Mucosa of stomach (tissue), 1 donor: ENCODE results near the gene UBL4B.

ENCODE experiments used
- H3K27me3 ChIP-seq: one replicate; pipeline ENCODE4 v1.7.0; 2013; ENCODE audit warnings: mild to moderate bottlenecking, low read length; ENCODE audit not compliant: control insufficient read depth, insufficient read depth
- H3K36me3 ChIP-seq: one replicate; pipeline ENCODE4 v1.7.0; 2013; ENCODE audit warnings: low read length; ENCODE audit not compliant: control insufficient read depth, insufficient read depth
- H3K4me1 ChIP-seq: one replicate; pipeline ENCODE4 v1.7.0; 2013; ENCODE audit warnings: mild to moderate bottlenecking, low read length; ENCODE audit not compliant: control insufficient read depth, insufficient read depth
- H3K4me3 ChIP-seq: one replicate; pipeline ENCODE4 v1.7.0; 2013; ENCODE audit warnings: low read length
- H3K9ac ChIP-seq: one replicate; pipeline ENCODE4 v1.7.0; 2013; ENCODE audit warnings: mild to moderate bottlenecking, low read length, moderate library complexity
- H3K9me3 ChIP-seq: one replicate; pipeline ENCODE4 v1.7.0; 2013; ENCODE audit warnings: mild to moderate bottlenecking, low read length, moderate library complexity; ENCODE audit not compliant: control insufficient read depth
- donor health status: Pancreatic carcinoma.

UBL4B gene

DNA sequence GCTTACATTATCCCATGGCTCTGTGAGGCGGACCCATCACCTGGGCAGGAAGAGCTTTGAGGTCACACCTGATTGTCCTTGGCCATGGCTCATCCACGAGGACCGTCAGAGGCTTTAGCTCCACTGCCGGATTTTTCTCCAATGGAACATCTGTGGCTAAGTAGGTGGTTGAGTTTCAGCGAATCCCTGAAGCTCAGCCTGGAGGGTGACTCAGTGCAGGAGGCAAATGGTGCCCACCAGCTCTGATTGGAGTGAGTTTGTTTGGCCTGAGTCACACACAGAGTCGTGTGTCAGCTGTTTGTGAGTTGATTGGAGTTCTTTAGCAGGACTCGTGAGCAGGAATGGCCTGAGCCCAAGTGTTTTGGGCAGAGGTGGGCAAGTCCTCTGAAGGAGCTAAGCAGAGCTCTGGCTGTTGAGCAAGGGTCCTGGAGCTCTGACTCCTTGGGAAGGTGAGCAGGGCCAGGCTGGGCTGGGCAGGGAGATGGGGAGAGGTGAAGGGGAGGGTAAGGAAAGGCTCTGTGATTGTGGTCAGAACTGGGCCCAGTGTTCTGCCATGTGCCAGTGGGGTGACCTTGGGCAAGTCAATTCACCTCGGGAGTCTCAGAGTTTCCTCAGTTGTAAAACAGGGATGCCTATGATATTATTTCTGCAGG lies 40.0 kb downstream of the UBL4B start:
- H3K9me3 ChIP-seq, result no peaks in the 10 kb centered on the region
- no peak overlapping the region for H3K4me3 ChIP-seq
- no peak overlapping the region for H3K9ac ChIP-seq
- no peaks in the 10 kb centered on the region for H3K4me1 ChIP-seq
- H3K36me3 ChIP-seq, result no peaks in the 10 kb centered on the region
- peaks cover 52% of the 10 kb centered on the region for H3K27me3 ChIP-seq

DNA sequence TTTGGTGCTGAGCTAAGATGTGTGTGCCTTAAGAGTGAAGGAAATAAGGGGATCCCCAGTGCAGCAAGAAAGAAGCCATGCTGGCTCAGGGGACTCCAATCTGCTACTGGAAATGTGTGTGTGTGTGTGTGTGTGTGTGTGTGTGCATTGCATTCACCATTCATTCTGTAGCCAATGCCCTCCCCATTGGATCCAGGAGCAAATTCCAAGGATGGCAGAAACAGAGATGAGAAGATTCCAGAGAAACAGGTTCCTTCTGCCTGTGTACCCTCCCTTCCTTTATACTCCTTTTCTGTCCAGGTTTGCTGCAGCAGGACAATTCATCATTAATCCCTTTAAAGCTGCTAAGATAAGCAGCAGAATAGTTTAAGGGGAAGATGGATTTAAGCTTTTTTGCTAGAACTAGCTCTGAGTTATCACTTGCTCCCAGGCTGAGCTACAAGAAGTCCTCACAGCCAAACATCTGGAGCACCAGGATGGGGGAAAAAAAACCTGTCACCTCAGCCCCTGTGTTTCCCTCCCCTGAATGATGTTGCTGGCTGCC lies 41.2 kb downstream of the UBL4B start:
- Histone ChIP-seq H3K36me3 (no peaks in the 10 kb centered on the region), H3K9ac (no peak overlapping the region), H3K27me3 (peaks cover 52% of the 10 kb centered on the region), H3K9me3 (no peaks in the 10 kb centered on the region), H3K4me1 (no peaks in the 10 kb centered on the region), H3K4me3 (no peak overlapping the region)

DNA sequence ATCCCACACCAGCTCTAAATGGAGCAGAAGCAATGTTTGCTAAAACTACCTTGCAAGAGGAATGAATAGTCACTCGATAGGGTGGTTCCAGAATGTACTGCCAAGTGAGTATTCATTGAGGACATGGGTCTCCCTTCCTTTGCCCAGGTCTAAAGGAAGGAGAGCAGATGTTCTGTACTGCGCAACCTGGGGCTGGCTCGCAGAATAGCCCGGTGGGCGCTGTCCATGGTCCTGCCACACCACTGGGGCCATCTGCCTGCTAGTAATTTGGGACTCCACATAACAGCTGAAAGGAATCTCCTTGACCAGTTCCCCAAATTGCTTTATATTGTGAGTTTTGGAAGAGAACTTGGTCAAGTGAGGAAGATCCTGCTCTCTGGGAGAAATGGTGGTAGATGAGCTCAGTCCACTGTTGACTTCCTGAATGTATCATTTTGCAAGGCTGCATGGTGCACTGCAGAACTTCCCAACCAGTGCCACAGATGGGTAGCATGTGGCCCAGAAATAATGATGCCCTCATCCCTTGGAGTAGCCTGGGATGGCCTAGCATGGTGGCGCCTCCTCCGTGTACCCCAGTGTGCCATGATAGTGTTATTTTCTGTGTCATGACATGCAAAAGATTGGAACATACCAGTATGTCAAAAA lies 43.8 kb downstream of the UBL4B start:
- H3K4me3 ChIP-seq, result no peak overlapping the region
- H3K9me3 ChIP-seq, result no peaks in the 10 kb centered on the region
- no peaks in the 10 kb centered on the region for H3K4me1 ChIP-seq
- peaks cover 33% of the 10 kb centered on the region for H3K27me3 ChIP-seq
- no peak overlapping the region for H3K9ac ChIP-seq
- H3K36me3 ChIP-seq, result no peaks in the 10 kb centered on the region

DNA sequence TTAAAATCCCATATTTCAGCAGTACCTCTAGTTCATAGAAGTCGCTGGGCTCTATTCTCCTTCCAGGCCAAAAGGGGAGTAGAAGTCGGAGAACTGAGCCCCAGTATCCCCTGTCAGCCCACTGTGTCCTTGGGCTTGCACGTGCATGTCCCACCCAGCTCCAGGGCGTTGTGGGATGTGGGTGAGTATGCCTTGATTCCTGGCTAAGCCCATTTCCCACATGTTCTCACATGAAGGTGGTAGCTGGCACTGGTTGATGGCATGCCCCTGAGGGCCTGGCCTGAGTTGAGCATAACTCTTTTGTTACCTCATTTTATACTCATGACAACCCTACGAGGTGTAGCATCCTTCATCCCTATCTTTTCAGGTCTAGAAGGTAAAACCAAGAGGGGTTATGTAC lies 46.0 kb downstream of the UBL4B start:
- Histone ChIP-seq H3K27me3 (peaks cover 12% of the 10 kb centered on the region), H3K4me1 (no peaks in the 10 kb centered on the region), H3K36me3 (no peaks in the 10 kb centered on the region), H3K9me3 (no peaks in the 10 kb centered on the region), H3K9ac (no peak overlapping the region), H3K4me3 (no peak overlapping the region)

DNA sequence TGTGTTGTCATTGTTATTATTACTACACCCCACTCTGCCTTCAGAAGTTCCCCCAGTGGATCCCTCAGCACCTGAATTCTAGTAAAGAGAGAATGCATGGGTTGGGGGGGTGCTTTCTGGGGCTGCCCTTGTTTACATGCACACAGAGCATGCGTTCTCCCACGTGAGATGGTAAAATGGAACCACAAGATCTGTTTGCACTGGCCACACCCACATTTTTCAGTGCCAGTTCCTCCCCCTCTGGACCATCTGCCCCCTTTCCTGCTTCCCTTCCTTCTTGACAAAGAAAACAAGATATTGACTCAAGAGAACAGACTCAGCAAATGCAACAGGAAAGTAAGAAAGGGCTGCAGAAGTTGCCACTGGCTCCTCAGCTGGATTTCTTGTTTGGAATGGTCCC lies 46.9 kb downstream of the UBL4B start:
- no peaks in the 10 kb centered on the region for H3K9me3 ChIP-seq
- peaks cover 8% of the 10 kb centered on the region for H3K27me3 ChIP-seq
- no peak overlapping the region for H3K4me3 ChIP-seq
- no peak overlapping the region for H3K9ac ChIP-seq
- no peaks in the 10 kb centered on the region for H3K36me3 ChIP-seq
- H3K4me1 ChIP-seq, result no peaks in the 10 kb centered on the region

DNA sequence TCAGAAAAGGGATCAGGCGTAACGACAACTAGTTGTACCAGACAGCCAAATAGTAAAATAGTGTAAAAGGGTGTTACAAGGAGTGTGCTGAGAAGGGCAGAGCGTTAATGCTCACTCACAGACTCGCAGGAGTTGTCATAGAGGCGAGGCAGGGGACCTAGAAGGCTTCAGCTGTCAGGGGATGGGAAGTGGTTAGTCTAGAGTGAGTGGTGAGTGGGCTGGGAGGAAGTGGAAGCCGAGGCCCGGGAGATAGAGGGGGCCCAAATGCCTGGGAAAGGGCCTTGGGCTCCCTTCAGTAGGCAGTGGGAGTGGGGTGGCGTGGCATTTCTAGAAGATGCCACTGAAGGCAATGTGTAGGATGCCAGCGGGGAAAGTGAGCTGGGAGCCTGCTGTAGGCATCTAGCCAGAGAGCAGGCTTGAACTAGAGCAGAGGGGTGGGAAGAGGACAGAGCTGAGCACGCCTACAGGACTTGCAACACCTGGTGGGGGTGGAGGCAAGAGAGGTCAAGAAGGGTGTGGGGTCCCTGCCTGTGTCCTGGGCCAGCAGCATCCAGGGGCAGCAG lies 48.4 kb downstream of the UBL4B start:
- Histone ChIP-seq H3K27me3 (no peaks in the 10 kb centered on the region), H3K4me1 (no peaks in the 10 kb centered on the region), H3K9me3 (no peaks in the 10 kb centered on the region), H3K36me3 (no peaks in the 10 kb centered on the region), H3K9ac (no peak overlapping the region), H3K4me3 (no peak overlapping the region)

DNA sequence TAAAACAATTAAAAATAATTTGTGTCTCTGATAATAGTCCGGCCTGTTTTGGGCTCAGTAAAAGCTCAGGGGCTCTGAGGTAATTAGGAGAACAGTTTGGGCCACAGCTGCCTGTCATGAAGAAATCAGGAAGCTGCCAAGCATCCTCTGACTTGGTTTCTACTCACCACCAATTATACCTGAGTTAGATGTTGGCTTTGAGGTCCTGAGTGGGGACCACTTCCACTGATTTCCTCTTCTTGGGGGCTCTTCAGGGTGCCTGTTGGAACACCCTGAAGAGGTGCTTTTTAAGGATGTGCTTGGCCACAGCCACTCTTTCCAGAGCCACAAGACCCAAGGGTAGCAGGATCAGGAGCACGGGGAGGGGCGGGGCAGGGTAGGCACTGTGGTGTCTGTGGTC lies 48.9 kb downstream of the UBL4B start:
- Histone ChIP-seq H3K36me3 (no peaks in the 10 kb centered on the region), H3K27me3 (peaks cover 2% of the 10 kb centered on the region), H3K9me3 (no peaks in the 10 kb centered on the region), H3K4me1 (no peaks in the 10 kb centered on the region), H3K4me3 (no peak overlapping the region), H3K9ac (no peak overlapping the region)

DNA sequence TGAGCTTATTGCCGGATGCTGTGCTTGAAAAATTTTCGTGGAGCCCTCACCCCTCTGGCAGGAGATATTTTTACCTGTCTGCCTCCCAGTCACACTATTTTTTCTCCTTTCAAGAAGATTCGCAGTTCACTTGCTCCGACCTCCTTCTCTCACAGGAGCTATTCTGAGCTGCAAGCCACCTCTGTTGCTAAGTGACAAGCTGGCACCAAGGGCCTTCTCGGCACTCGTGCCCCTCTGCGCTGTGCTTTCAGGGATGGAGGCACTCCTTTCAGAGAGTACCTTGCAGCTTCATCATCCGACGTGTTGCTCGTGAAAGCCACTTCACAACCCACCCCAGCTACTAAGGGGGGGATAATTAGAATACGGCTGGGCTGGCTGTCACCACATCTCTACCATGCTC lies 49.6 kb downstream of the UBL4B start:
- Histone ChIP-seq H3K4me1 (no peaks in the 10 kb centered on the region), H3K9me3 (no peaks in the 10 kb centered on the region), H3K4me3 (no peak overlapping the region), H3K27me3 (peaks cover 2% of the 10 kb centered on the region), H3K9ac (no peak overlapping the region), H3K36me3 (no peaks in the 10 kb centered on the region)
